ENCODE measurements around the gene BORCS6.
"Not testable (repeated sequence)": the region's sequence is repeated elsewhere in the genome, so short reads cannot be mapped to it uniquely, and the experiment has no call there.

BORCS6 gene

GRCh38 chr17:8189711-8190477 is at the start of gene BORCS6:
Gene BORCS6, minus strand, starts transcription at chr17:8190180. Its CDS starts 40 bp downstream, at chr17:8190140.
- peak; percentile 98 for DNase-seq

GRCh38 chr17:8237886-8238285 is 47.9 kb upstream of the BORCS6 start:
- no peak for DNase-seq

DNA sequence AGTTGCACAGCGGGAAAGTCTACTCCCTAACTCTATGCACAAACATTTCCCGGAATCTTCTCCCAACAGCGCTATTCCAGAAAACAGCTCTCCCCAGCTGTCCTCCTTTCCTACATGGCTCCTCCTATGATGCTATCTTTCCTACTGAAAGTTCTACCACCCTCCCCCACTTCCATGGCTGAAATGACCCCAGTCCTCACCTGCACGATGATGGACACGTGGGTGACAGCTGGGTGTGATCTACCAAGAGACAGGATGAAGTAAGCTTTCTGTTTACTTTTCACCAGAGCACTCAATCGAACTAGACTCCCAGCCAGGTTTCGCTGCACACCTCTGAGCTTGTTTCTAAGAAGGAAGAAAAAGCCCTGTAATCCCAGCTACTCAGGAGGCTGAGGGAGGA is 47.2 kb upstream of the BORCS6 start:
- peak; percentile 47 for DNase-seq

DNA sequence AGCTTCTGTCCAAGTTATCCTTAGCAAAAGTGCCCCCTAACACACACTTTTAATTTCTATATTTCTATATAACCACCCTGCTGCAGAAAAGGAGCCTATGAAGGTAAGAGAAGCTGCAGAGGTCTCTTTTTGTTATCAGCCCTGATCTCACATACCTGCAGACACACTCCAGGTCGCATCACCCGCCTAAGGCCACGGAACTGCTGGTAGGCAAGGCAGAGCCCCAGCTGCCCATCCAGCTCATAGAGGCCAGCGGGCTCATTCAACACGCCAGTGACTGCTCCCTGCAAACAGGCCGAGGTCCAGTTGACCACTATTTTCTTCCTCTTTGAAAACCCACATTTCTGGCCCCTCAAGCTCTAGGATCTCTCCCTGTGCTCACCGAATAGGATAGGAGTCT is 45.7 kb upstream of the BORCS6 start:
- no peak for DNase-seq

GRCh38 chr17:8234361-8235270 is 44.6 kb upstream of the BORCS6 start:
- no peak for DNase-seq

DNA sequence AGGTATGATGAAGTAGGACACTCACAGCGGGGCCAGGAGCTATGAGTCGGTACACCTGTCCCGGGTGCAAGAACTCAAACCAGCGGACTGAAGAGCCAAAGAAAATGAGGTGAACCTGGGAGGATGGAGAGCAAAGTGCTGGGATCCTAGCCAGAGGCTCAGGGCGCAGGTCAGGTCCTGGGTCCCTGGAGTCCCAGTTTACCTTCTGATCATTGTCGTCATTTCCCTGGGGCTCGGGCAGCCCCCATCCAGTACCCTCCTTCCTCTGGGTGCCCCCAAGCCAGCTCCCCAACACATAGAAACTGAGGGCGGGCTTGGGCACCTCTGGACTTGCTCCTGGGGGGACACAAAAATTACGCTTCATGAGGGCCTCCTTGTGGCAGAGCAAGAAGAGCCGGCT is 41.7 kb upstream of the BORCS6 start:
- no peak for DNase-seq

DNA sequence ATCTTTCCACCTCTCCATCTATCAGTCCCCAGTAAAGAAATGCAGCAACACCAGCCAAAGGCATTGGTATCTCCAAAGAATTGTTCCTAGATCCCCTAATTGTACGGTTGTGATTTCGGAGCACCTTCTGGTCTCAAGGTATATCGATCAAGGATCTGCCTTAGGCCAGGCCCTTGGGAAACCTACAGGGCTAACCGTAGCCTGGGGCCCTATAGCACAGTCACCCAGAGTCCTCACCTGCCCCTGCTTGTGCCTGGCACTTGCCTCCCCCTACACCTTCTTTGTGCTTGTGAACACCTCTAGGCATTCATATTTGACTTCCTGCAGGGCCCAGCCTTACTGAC is 37.2 kb upstream of the BORCS6 start:
- DNase-seq = no peak

- DNase-seq = no peak
These were observed 36.7 kb upstream of the BORCS6 start for GRCh38 chr17:8226536-8227237.

- peak; percentile 12 for DNase-seq
These were observed 36.0 kb upstream of the BORCS6 start for GRCh38 chr17:8225813-8226535.

DNA sequence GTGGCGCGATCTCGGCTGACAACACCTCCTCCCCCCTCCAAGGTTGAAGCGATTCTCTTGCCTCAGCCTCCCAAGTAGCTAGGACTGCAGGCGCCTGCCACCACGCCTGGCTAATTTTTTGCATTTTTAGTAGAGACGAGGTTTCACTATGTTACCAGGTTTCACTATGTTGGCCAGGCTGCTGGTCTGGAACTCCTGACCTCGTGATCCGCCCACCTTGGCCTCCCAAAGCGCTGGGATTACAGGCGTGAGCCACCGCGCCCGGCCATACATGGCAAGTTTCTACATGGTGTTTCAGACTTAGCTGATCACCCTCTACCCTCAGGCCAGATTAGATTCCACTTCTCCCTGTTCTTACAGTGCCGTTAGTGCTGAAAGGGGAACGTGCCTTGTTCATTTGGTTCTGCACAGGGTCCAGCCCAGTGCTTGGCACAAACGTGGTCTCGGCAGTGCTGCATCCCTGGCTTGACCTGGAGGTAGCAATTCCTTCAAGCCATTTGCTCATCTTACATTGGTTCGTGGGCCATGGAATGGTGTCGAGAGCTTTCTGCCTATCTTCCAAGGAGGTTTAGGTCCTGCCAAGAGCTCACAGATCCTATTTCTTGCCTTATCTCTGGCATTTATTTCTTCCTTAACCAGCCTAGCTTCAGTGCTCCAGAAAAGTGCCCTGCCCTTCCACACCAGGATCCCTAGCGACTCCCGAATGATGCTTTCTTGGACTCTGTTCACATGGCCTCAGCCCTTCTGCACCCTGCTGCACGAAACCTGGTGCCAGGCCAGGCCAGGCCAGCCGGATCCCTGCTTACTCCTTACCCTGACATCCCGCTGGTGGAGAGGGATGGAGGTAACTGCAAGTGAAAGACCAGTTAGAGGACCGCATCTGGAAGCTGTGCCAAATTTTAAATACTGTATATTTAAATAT is 35.2 kb upstream of the BORCS6 start:
- no peak for DNase-seq

- peak; percentile 80 for DNase-seq
These were observed 33.6 kb upstream of the BORCS6 start for GRCh38 chr17:8223356-8224126.

GRCh38 chr17:8222630-8223355 is 32.8 kb upstream of the BORCS6 start:
- peak; percentile 93 for DNase-seq

- peak; percentile 89 for DNase-seq
These were observed 32.3 kb upstream of the BORCS6 start for GRCh38 chr17:8222380-8222629.

DNA sequence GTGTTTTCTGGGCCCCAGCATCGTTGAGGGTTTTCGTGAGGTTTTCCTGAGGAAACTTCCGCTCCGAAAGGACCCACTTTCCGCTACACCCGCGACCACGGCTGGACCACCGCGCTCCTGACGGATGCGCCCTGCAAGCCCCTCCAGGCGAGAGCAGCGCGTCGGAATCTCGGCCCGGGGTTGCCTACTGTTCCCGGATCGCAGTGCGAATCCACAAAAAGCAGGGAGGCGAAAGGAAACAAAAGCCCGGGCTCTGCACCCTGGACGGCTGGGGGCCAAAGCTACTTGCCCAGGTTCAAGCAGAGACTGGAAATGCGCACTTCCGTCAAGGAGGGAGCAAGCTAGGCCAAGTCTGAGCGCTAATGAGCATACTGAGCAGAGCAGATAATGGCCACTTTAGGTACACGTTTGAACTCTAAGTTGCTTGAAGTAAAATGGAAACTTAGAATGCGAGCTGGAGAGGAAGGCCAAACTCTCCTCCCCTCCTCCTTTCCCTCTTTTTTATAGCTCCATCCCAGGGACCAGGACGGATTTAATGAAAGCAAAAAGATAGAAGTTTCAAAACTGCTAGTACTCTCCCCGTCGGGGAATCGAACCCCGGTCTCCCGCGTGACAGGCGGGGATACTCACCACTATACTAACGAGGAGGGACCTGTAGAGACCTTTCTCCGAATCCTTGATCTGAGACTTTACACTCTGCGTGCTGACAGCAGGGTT is 31.8 kb upstream of the BORCS6 start:
- DNase-seq = peak; percentile 95

GRCh38 chr17:8220783-8221662 is 31.0 kb upstream of the BORCS6 start:
- DNase-seq = peak; percentile 94

DNA sequence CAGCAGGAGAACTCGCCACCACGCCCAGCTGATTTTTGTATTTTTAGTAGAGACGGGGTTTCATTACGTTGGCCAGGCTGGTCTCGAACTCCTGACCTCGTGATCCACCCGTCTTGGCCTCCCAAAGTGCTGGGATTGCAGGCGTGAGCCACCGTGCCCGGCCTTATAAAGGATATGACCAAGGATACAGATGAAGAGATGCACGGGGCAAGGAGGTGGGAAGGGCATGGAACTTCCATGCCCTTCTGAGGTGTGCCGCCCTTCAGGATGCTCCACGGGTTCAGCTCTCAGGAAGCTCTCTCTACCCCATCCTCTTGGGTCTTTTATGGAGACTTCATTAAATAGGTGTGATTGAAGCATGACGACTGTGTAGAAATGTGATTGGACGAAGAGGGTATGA is 24.0 kb upstream of the BORCS6 start:
- DNase-seq = not testable (repeated sequence)

GRCh38 chr17:8212312-8213180 is 22.6 kb upstream of the BORCS6 start:
- DNase-seq = no peak
